Measurements from ENCODE around the gene UCHL1.
"Not testable (repeated sequence)": the region's sequence is repeated elsewhere in the genome, so short reads cannot be mapped to it uniquely, and the experiment has no call there.

UCHL1 gene

DNA sequence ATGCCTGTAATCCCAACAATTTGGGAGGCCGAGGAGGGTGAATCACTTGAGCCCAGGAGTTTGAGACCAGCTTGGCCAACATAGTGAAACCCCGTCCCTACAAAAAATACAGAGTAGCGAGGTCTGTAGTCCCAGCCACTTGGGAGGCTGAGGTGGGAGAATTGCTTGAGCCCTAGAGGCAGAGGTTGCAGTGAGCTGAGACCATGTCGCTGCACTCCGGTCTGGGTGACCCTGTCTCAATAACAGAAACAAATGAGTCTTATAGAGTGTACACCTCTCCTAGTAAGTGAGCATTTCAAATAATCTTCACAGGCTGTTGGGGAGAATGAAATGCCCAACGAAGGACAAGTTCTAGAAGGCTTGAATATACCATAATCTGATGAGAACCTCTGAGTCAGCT lies 5.5 kb downstream of the UCHL1 start:
- TF ChIP-seq, protein P1, sequence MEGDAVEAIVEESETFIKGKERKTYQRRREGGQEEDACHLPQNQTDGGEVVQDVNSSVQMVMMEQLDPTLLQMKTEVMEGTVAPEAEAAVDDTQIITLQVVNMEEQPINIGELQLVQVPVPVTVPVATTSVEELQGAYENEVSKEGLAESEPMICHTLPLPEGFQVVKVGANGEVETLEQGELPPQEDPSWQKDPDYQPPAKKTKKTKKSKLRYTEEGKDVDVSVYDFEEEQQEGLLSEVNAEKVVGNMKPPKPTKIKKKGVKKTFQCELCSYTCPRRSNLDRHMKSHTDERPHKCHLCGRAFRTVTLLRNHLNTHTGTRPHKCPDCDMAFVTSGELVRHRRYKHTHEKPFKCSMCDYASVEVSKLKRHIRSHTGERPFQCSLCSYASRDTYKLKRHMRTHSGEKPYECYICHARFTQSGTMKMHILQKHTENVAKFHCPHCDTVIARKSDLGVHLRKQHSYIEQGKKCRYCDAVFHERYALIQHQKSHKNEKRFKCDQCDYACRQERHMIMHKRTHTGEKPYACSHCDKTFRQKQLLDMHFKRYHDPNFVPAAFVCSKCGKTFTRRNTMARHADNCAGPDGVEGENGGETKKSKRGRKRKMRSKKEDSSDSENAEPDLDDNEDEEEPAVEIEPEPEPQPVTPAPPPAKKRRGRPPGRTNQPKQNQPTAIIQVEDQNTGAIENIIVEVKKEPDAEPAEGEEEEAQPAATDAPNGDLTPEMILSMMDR (IDR thresholded peaks at IDR 0.05; ENCODE audit: low read depth, low read length) = no peak
- Histone ChIP-seq H3K36me3 (peaks cover 95% of the 10 kb centered on the region), H3K27me3 (no peaks in the 10 kb centered on the region), H3K4me1 (0 out of 2 replicates have a peak, but pooled peaks cover 2% of the 10 kb centered on the region), H3K9me3 (no peaks in the 10 kb centered on the region), H3K4me3 (ENCODE audit: low read depth, low read length) (no peak overlapping the region)
- DNase-seq = no peak

GRCh38 chr4:41264212-41264611 lies 7.5 kb downstream of the UCHL1 start:
- DNase-seq = no peak
- no peaks in the 10 kb centered on the region for H3K27me3 ChIP-seq
- no peaks in the 10 kb centered on the region for H3K9me3 ChIP-seq
- H3K36me3 ChIP-seq = peaks cover 89% of the 10 kb centered on the region
- H3K4me1 ChIP-seq = 0 out of 2 replicates have a peak, but pooled peaks cover 2% of the 10 kb centered on the region
- TF ChIP-seq, protein P1 (IDR thresholded peaks at IDR 0.05; ENCODE audit: low read depth, low read length) = no peak
- H3K4me3 ChIP-seq (ENCODE audit: low read depth, low read length) = no peak overlapping the region

DNA sequence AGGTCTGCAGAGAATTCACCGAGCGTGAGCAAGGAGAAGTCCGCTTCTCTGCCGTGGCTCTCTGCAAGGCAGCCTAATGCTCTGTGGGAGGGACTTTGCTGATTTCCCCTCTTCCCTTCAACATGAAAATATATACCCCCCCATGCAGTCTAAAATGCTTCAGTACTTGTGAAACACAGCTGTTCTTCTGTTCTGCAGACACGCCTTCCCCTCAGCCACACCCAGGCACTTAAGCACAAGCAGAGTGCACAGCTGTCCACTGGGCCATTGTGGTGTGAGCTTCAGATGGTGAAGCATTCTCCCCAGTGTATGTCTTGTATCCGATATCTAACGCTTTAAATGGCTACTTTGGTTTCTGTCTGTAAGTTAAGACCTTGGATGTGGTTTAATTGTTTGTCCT lies 11.3 kb downstream of the UCHL1 start:
- DNase-seq = no peak
- no peaks in the 10 kb centered on the region for H3K9me3 ChIP-seq
- TF ChIP-seq, protein P1 (IDR thresholded peaks at IDR 0.05; ENCODE audit: low read depth, low read length) = no peak
- H3K4me3 ChIP-seq (ENCODE audit: low read depth, low read length) = no peak overlapping the region
- H3K27me3 ChIP-seq = no peaks in the 10 kb centered on the region
- no peaks in the 10 kb centered on the region for H3K4me1 ChIP-seq
- H3K36me3 ChIP-seq = peaks cover 57% of the 10 kb centered on the region

DNA sequence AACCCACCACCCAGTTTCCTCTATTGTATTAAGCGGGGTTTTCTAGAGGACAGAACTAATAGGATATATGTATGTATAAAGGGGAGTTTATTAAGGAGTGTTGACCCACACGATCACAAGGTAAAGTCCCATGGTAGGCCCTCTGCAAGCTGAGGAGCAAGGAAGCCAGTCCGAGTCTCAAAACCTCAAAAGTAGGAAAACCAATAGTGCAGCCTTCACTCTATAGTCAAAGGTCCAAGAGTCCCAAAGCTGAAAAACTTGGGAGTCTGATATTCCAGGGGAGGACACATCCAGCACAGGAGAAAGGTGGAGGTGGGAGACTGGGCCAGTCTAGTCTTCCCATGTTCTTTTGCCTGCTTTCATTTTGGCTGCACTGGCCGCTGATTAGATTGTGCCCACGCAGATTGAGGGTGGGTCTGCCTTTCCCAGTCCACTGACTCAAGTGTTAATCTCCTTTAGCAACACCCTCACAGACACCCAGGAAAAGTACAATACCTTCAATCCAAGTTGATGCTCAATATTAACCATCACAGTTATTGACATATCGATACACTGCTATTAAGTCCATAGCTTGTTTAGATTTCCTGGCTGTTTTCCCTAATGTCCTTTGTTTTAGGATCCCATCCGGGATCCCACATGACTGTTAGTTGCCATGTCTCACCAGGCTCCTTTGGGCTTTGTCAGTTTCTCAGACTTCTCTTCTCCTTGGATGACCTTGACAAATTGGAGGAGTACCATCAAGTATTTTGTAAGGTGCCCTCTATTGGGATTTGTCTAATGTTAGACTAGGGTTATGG lies 12.2 kb downstream of the UCHL1 start:
- H3K27me3 ChIP-seq = no peaks in the 10 kb centered on the region
- peaks cover 48% of the 10 kb centered on the region for H3K36me3 ChIP-seq
- no peaks in the 10 kb centered on the region for H3K9me3 ChIP-seq
- H3K4me3 ChIP-seq (ENCODE audit: low read depth, low read length) = no peak overlapping the region
- TF ChIP-seq, protein P1 (IDR thresholded peaks at IDR 0.05; ENCODE audit: low read depth, low read length) = no peak
- DNase-seq = no peak
- H3K4me1 ChIP-seq = no peaks in the 10 kb centered on the region

DNA sequence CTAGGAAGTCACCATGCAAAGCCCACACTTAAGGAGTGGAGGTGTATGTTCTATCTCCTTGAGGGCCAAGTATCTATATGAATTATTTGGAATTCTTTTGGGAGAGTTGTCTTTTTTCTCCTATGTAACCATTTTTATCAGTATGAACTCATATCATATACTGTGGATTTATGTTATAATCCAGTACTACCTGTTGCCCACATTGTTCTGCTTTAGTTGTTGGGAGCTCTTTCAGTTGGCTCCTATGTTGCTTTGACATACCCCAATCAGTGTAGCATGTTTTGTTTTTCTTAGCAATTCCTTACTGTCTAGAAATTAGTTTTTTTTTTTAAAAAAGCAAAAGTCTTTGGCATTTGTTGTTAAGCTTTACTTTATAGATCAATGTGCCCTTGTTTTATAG lies 13.0 kb downstream of the UCHL1 start:
- DNase-seq = no peak
- TF ChIP-seq, protein P1 (IDR thresholded peaks at IDR 0.05; ENCODE audit: low read depth, low read length) = no peak
- no peaks in the 10 kb centered on the region for H3K4me1 ChIP-seq
- peaks cover 40% of the 10 kb centered on the region for H3K36me3 ChIP-seq
- no peaks in the 10 kb centered on the region for H3K27me3 ChIP-seq
- H3K9me3 ChIP-seq = no peaks in the 10 kb centered on the region
- no peak overlapping the region for H3K4me3 ChIP-seq (ENCODE audit: low read depth, low read length)

- not testable (repeated sequence) for H3K27me3 ChIP-seq; H3K36me3 ChIP-seq; DNase-seq; H3K4me3 ChIP-seq (ENCODE audit: low read depth, low read length); H3K9me3 ChIP-seq; H3K4me1 ChIP-seq
These were observed 19.2 kb downstream of the UCHL1 start for GRCh38 chr4:41275931-41276330.
